ENCODE measurements around the gene PRR5. TPM values are rescaled to one million over a fixed set of nuclear protein-coding genes. Genes with fewer than 3 reads are reported as not detected.
"Not testable (repeated sequence)": the region's sequence is repeated elsewhere in the genome, so short reads cannot be mapped to it uniquely, and the experiment has no call there.

Gene PRR5
- total RNA-seq, 1 donor from 2014 or later, result 28.4 TPM

GRCh38 chr22:44734801-44735517, 33.0 kb downstream of the PRR5 start:
- no peak for DNase-seq (ENCODE audit: low spot score)

DNA sequence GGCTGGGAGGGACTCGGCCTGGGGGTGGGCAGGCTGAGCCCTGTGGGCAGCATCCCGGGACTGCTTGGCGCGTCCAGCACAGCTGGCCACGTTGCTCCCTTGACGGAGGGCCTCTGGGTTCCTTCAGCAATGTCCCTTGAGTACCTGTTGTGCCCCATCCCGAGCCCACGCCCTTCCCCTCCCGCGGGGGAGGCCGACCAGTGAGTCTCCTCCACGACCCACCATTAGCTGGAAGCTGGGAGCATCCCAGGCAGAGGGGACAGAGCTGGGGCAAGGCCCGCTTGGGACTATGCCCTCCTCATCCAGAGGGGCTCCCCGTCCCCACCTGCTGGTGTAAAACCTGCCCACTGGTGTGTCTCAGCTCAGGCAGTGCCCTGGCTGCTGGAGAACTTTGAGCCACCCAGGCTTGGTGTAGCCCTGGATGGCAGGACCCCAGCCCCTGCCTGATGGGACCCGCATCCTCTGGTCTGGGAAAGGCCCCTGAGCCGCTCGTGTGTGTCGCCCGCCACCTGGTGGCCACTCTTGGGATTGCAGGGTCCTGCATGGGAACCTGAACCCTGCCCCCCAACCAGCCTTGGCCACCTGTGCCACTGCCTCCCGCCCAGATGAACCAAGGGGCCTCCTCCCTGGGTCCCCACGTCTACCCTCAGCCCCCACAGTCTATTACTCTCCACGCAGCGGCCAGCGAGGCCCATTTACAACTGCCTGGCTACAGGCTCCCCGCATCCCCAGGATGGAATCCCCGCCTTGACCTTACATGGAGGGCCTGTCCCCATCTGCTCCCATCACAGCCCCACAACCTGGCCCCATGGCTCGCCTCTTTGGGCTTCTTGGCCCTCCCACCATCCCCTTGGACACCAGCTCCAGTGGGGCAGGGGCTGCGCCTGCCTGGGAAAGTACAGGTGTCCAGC, 33.8 kb downstream of the PRR5 start:
- peak; percentile 57 for DNase-seq (ENCODE audit: low spot score)

GRCh38 chr22:44736581-44737405, 34.8 kb downstream of the PRR5 start:
- DNase-seq (ENCODE audit: low spot score), result no peak

DNA sequence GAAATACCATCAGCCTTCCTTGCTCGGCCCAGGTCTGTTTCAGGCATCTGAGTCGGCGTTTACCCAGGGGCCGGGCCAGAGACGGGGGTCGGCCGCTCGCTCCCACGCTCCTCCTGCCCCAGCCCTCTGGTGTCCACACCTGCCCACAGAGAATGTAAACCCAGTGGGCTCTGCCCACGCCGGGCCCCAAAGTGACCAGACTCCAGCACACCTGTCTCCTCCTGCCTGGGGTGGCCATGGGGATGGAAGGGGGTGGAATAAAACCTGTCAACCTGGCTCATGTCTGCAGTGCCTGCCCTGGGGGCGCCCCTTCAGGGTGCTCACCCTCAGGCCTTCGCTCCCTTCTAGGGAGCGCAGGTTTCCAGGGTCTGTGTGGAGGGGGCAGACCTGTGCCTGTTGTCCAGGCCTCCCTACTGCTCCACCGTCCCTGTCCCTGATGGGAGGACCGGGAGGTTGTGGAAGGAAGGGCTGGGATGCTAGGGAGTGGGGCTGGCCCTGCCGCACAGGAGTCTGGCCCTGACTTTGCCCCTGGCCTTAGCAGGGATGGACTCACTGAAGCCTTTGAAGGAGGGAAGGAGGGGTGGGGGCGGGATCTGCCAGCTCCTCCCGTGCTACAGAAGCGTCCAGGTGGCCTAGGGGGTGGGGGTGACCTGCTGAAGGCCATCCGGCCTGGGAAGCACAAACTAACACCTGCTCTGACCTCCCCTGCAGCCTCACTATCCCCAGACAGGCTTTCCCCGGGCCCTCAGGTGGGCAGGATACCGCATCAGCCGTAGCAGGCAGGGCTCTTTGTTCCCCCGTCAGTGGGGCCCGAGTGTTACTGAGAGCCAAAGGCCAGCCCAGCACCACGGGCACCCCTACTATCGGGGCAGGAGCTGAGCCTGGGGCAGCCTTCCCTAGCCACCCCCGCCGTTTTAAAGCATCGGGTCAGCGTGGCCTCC, 35.7 kb downstream of the PRR5 start:
- DNase-seq (ENCODE audit: low spot score), result no peak

- DNase-seq (ENCODE audit: low spot score), result no peak
These were observed 36.3 kb downstream of the PRR5 start for GRCh38 chr22:44738347-44738715.

- no peak for DNase-seq (ENCODE audit: low spot score)
These were observed 37.0 kb downstream of the PRR5 start for GRCh38 chr22:44739024-44739423.

DNA sequence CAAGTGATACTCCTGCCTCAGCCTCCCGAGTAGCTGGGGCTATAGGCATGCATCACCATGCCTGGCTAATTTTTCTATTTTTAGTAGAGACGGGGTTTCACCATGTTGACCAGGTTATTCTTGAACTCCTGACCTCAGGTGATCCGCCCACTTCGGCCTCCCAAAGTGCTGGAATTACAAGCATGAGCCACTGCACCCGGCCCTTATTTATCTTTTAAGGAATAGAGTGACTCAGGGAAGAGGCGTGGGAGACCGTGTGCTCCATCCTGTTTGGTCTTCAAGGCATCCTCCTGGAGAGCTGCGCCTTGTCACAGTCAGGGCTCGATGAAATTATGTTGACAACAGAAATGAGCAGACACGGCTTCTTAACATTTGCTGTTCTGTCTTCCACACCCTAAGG, 37.7 kb downstream of the PRR5 start:
- not testable (repeated sequence) for DNase-seq (ENCODE audit: low spot score)

DNA sequence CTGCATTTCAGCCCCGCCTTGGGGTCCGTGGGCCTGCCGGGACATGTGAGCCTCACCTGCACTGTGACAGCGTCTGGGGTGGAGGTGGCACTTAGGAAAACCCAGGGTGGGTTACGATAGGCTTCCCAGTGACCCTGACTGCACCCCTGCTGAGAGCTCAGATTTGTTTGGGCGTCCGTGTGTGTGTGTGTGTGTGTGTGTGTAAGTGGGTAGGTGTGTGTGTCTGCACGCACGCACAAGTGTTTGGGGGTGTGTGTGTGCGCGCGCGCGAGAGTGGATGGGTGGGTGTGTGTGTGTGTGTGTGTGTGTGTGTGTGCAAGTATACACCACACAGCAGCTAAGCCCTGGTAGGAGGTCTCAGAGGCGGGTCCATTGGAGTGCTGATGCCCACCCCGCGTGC, 38.3 kb downstream of the PRR5 start:
- DNase-seq (ENCODE audit: low spot score), result no peak

DNA sequence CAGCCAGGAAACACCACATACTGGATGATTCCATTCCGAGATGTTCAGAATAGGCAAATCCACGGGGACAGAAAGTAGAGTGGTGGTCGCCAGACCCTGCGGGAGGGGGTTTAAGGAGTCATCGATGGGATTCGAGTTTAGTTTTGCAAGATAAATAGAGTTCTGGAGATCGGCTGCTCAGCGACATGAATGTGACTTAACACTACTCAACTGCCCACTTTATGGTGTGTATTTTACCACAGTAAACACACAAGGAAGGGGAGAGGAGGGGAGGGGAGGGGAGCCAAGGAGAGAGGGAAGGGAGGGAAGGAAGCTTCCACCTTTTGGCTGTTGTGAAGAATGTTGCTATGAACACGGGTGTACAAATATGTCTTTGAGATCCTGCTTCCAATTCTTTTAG, 39.9 kb downstream of the PRR5 start:
- DNase-seq (ENCODE audit: low spot score), result no peak

DNA sequence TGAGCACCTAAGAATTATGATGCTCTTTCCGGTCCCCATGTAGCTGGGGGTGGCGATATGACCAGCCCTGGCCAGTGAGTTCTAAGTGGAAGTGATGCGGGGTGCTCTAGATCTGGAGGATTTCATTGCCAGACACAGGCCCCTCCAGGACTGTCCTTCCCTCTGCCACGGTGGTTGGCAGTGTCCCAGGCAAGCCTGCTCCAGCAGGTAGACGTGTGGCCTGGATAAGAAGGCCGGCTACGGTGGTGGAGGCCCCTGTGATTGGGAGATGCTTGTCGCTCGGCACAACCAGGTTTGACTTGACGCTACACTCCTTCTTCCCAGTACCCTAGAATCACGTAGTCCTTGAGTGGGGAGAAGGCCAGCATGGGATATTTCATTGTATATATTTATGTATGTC, 41.2 kb downstream of the PRR5 start:
- DNase-seq (ENCODE audit: low spot score), result no peak

GRCh38 chr22:44743804-44744211, 41.8 kb downstream of the PRR5 start:
- peak; percentile 82 for DNase-seq (ENCODE audit: low spot score)

- no peak for DNase-seq (ENCODE audit: low spot score)
These were observed 44.1 kb downstream of the PRR5 start for GRCh38 chr22:44745853-44746789.

- not testable (repeated sequence) for DNase-seq (ENCODE audit: low spot score)
These were observed 45.8 kb downstream of the PRR5 start for GRCh38 chr22:44747784-44748127.

DNA sequence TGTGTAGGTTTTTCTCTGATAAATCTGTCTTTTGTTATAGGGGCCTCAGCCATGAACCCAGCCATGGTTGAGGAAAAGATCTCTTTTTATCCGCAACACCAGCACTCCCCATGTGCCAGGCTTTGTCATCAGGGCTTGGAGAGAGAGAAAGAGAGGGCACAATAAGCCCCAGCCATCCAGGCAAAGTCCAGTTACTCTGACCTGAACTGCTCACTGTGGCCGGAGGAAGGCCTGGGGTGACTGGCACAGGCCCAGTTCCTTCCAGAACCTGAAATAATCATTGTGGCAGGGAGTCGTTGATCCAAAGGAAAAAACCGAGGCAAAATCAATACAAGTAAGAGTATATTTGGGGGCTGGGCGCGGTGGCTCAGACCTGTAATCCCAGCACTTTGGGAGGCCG, 46.5 kb downstream of the PRR5 start:
- no peak for DNase-seq (ENCODE audit: low spot score)

GRCh38 chr22:44750481-44750880, 48.5 kb downstream of the PRR5 start:
- no peak for DNase-seq (ENCODE audit: low spot score)

- no peak for DNase-seq (ENCODE audit: low spot score)
These were observed 50.5 kb downstream of the PRR5 start, which contains the start of gene ARHGAP8 for GRCh38 chr22:44752285-44753188. Gene ARHGAP8 (plus strand): TSS chr22:44752575. CDS start chr22:44786528, 33,953 bp downstream.

DNA sequence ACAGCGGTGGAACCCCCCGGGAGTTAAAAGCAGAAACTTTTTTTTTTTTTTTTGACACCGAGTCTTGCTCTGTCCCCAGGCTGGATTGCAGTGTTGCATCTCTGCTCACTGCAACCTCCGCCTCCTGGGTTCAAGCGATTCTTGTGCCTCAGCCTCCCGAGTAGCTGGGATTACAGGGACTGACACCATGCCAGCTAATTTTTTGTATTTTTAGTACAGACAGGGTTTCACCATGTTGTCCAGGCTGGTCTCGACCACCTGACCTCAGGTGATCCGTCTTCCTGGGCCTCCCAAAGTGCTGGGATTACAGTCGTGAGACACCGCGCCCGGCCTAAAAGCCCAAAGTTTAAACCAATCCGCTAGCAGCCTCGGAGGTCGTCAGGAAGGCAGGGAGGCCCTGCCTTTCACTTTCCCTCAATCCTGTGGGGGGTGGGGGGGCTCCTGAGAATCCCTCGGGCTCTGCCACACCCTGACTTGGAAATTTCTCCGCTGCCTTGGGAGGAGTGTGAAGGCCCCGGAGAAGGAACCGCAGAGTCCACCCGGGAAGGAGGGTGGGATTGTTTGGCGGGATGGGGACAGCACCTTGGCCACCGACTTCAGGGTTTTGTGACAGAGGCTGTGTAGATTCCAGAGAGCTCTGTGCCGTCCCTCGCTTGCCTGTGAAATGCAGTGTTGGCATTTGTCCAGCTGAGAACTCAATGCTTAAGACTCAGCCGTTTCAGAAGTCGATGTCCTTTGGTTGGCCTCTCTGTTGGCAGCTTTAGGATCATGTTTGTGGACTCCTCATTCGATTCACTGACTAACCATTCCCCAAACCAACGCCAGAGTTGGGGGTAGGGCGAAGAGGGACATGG, 51.4 kb downstream of the PRR5 start:
- DNase-seq (ENCODE audit: low spot score), result peak; percentile 92

DNA sequence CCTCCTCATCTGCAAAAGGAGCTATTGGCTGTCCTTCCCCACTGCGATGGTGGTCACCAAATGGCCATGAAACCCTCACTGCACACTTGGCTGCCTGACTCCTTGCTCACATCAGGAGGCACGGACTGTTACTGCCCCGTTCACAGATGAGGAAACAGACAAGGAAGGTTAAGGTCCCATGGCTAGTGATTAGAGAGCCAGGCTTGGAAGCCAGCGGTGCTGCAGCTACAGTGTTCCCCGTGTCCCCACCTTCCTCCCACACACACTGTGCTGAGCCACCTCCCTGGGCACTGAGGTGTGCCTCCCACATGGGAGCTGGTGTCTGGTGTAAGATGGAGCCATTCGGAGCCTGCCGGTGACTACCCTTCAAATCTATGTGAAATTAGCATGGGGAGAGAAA, 53.0 kb downstream of the PRR5 start:
- DNase-seq (ENCODE audit: low spot score), result no peak

Data from umbilical cord (tissue), 2 donors.